AG04449 (cell line): Measurements from ENCODE around the gene ZNF511.

Experiments used
- CTCF ChIA-PET: fragments of 350-600 bp; formaldehyde crosslinking; extraction: SDS; loops from one replicate; lab custom pipeline; 2021; ENCODE audit warnings: antibody characterized with exemption; lab: Yijun Ruan, JAX
- POLR2A ChIA-PET: fragments of 400-600, 350-600 bp; formaldehyde crosslinking; extraction: SDS; loops from one replicate; lab custom pipeline; 2020; ENCODE audit warnings: antibody characterized with exemption, inconsistent platforms; lab: Yijun Ruan, JAX
- DNase-seq: peaks from one replicate; pipeline ENCODE4 v3.0.0-alpha.2; 2010; ENCODE audit warnings: low read depth, low spot score
- H3K4me3 ChIP-seq: 2 replicates; pipeline ENCODE4 v1.5.1; 2011; ENCODE audit warnings: low read depth, mild to moderate bottlenecking, control low read depth, low read length
- TF ChIP-seq, protein P1 (sequence below): IDR thresholded peaks from one replicate; pipeline ENCODE4 v1.5.1; 2011; ENCODE audit warnings: mild to moderate bottlenecking, moderate library complexity, low read length, control low read depth, inconsistent platforms; ENCODE audit not compliant: insufficient read depth; ENCODE audit errors: missing control alignments

The ZNF511 gene

GRCh38 chr10:133295426-133296320 is 13.0 kb upstream of the ZNF511 start:
- POLR2A ChIA-PET: no interaction called here
- CTCF ChIA-PET: interaction anchor here (0.7 to 2.7 kb wide), 2 partner anchors 12 to 34 kb away, joined by 3 to 9 read pairs; no protein-coding TSS in a partner anchor
- no peak overlapping the region for H3K4me3 ChIP-seq
- TF ChIP-seq, protein P1, sequence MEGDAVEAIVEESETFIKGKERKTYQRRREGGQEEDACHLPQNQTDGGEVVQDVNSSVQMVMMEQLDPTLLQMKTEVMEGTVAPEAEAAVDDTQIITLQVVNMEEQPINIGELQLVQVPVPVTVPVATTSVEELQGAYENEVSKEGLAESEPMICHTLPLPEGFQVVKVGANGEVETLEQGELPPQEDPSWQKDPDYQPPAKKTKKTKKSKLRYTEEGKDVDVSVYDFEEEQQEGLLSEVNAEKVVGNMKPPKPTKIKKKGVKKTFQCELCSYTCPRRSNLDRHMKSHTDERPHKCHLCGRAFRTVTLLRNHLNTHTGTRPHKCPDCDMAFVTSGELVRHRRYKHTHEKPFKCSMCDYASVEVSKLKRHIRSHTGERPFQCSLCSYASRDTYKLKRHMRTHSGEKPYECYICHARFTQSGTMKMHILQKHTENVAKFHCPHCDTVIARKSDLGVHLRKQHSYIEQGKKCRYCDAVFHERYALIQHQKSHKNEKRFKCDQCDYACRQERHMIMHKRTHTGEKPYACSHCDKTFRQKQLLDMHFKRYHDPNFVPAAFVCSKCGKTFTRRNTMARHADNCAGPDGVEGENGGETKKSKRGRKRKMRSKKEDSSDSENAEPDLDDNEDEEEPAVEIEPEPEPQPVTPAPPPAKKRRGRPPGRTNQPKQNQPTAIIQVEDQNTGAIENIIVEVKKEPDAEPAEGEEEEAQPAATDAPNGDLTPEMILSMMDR: no peak
- DNase-seq: no peak

DNA sequence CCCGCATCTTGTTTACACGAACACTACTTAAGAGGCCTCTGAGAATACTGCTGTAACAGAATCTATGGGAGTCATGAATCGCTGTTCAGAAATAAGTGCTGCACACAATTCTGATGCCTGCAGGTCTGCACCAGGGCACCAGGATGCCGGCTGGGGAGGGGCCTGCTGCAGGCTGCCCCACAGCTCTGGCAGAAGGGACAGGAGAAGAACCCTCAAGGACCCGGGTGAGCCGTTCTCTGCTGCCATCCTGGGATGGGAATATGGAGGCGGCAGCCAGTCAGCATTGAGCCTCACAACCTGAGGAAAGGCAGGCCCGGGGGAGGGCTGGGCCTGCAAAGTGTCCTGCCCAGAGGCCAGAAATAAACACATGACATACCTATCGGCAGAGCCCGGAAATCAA is 11.2 kb upstream of the ZNF511 start:
- CTCF ChIA-PET: interaction anchor here (1.2 kb wide), 1 partner anchor 9 kb away, joined by 3 read pairs; no protein-coding TSS in a partner anchor
- TF ChIP-seq, protein P1: no peak
- DNase-seq: no peak
- H3K4me3 ChIP-seq: no peak overlapping the region
- POLR2A ChIA-PET: no interaction called here

DNA sequence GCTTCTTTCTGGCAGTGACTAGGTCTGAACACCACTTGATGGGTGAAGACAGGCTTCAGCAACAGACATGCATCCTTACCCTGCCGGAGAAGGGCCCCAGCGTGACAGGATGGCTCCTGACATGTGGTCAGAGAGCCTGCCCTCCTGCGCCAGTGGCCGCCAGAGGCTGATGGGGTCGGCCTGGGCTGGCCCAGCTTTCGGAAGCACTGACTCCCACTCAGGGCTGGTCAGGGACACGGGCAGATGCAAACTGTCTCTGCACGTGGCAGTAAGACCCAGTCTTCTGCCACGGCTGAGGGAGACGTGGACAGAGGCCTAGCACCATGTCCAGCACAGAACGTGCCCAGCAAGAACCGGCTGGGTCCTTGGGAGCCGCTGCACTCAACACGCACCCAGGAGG is 10.2 kb upstream of the ZNF511 start:
- CTCF ChIA-PET: interaction anchor here (0.8 to 1.7 kb wide), 3 partner anchors 9 to 10 kb away, joined by 3 to 13 read pairs (median 4); no protein-coding TSS in a partner anchor

DNA sequence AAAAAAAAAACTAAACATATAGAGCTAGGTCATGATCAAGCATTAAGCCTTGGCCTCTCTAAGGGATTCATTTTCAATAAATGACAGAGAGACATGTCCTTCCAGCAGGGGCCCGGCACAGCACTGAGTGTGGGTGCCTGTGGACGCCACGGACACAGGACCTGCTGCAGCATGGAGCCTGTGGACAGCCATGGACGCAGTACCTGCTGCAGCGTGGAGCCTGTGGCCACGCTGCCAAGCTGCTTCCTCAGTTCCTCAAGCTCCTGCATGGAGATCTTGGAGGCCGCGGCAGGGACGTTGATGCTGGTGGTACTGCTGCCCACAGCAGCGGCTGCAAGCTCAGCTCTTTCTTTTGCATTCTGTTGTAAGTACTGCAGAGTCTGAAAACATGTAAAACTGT is 9.5 kb upstream of the ZNF511 start:
- DNase-seq: no peak
- ChIA-PET POLR2A (no interaction called here), CTCF (interaction anchor here (1.7 kb wide), 1 partner anchor 9 kb away, joined by 13 read pairs; no protein-coding TSS in a partner anchor)
- TF ChIP-seq, protein P1: no peak
- H3K4me3 ChIP-seq: no peak overlapping the region

More for the DNA sequence above, 10.2 kb upstream of the ZNF511 start:
- no peak for DNase-seq
- POLR2A ChIA-PET: no interaction called here
- TF ChIP-seq, protein P1: no peak
- no peak overlapping the region for H3K4me3 ChIP-seq

- POLR2A ChIA-PET: no interaction called here
- TF ChIP-seq, protein P1: no peak
- CTCF ChIA-PET: interaction anchor here (1.4 to 1.7 kb wide), 2 partner anchors 8 to 30 kb away, joined by 4 to 13 read pairs; no protein-coding TSS in a partner anchor
Observed at GRCh38 chr10:133299738-133300137, 9.0 kb upstream of the ZNF511 start.

GRCh38 chr10:133302230-133302629 is 6.5 kb upstream of the ZNF511 start:
- POLR2A ChIA-PET: no interaction called here
- H3K4me3 ChIP-seq: no peak overlapping the region
- DNase-seq: no peak
- TF ChIP-seq, protein P1: no peak
- CTCF ChIA-PET: interaction anchor here (0.6 kb wide), 1 partner anchor 92 kb away, joined by 3 read pairs; no protein-coding TSS in a partner anchor

More at GRCh38 chr10:133299738-133300137, 9.0 kb upstream of the ZNF511 start:
- no peak overlapping the region for H3K4me3 ChIP-seq
- no peak for DNase-seq
